ENCODE results near the gene DCT.

GRCh38 chr13:94513026-94513425 is 33.5 kb upstream of the DCT start:
- TF ChIP-seq CTCF (IDR thresholded peaks at IDR 0.05; ENCODE audit: low read depth, low read length) (no peak), POLR2A (IDR thresholded peaks at IDR 0.05; ENCODE audit: extremely low read depth, insufficient read length) (no peak)

All from NB4 (cell line).